Measurements from ENCODE around the gene GTF2H1.
A peak's percentile ranks its signal among the peaks of the same experiment; 100 is the strongest.

Gene GTF2H1

DNA sequence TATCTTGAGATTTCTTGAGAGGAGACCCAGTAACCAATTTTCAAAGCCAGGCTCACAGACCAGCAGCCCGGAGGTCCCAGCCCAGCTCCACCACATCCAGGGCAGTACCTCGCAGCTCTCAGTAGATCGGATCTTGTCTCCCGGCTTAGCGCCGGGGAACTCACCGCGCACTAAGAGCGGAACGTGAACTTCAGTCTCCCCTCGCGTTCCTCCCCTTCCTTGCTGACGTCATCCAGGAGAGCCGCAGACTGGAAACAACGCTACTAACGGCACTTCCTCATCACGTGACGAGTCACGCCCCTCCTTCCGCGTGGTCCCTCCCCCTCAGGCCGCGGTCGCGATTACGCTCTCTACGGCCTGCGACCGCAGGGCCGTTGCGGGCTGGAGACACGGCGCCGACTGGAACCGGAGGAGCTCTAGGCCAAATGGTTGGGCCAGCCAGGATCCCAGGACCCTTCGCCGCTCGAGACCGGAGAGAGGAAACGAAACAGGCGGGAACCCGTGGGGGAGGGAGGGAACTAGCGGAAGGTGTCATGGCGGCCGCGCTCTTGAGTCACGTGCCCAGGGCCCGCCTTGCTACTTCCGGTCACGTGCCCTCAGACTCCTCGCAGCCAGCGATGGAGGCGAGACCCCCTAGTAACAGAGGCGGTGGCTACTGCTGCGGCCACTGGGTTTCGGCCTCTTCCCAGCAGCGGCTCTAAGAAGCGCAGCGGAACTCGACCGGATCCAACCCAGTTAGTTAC, at the start of gene GTF2H1, which contains the start of gene HPS5:
Gene GTF2H1, plus strand, starts transcription at position 599 of the 743 bp plus-strand sequence. CDS start 10,508 bp downstream, outside the sequence.
Gene HPS5, minus strand, starts transcription at position 172 of the 743 bp plus-strand sequence. CDS start 4,282 bp downstream, outside the sequence.
- peak; percentile 91 for DNase-seq (ENCODE audit: low read depth)

DNA sequence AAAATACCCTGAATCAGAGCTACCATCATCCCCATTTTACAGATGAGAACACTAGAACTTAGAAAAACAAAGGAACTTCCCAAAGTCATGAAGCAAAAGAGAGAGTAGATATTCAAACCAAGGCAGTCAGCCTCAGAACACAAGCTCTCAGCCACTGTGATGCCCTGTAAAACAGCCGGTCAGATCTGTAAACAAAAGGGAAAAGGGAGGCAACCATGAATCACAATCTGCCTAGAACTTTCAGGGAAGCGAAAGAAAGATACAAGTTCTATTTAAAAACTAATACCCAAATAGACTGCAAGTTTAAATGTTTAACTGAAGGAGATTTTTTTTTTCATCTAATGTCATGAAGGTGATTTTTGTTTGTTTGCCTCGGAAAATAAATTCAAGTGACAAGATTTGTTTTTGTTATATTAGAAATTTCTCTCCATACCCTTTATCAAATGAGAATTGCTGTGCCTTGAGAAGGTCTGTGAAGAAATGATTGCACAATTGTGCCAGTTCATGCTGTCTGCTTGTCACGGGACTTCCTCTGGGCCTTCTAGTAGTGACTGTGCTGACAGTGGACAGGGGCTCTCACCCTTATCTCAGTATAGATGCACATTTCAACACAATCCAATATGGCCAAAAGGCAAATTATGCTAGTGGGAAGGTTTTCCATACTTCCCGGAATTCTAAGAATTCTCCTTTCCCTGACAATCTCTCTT, 44.6 kb upstream of the GTF2H1 start:
- no peak for DNase-seq (ENCODE audit: low read depth)

DNA sequence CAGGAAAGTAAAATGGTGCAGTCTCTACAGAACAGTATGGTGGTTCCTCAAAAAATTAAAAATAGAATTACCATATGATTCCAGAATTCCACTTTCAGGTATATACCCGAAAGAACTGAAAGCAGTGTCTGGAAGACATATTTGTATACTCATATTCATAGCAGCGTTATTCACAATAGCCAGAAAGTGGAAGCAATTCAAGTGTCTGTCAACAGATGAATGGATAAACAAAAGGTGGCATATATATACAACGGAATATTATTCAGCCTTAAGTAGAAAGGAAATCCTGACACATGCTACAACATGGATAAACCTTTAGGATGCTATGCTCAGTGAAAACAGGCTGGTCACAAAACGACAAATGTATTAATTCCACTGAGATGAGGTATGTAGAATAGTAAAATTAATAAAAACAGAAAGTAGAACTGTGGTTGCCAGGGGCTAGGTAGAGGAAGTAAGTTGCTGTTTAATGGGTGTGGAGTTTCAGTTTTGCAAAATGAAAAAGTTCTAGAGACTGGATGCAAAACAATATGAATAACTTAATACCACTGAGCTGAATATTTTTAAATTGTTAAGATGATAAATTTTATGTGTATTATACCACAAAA, 41.8 kb upstream of the GTF2H1 start:
- no peak for DNase-seq (ENCODE audit: low read depth)

DNA sequence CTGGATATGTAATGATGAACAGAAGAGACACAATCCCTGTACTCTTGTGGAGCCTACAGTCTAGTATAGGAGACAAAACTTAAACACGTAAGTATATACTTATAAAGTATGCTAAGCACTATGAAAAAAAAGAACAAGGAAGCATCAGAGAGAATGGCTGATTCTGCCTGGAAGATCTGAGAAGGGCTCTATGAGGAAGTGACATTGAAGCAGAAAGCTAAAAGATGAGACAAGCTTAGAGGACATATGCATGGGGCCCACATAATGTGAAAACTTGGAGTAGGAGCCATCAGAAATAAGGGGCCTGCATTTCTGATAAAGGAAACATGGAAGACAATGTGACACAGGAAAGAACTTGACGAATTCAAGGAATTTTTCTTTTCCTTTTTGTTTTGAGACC, 39.7 kb upstream of the GTF2H1 start:
- DNase-seq (ENCODE audit: low read depth): no peak

DNA sequence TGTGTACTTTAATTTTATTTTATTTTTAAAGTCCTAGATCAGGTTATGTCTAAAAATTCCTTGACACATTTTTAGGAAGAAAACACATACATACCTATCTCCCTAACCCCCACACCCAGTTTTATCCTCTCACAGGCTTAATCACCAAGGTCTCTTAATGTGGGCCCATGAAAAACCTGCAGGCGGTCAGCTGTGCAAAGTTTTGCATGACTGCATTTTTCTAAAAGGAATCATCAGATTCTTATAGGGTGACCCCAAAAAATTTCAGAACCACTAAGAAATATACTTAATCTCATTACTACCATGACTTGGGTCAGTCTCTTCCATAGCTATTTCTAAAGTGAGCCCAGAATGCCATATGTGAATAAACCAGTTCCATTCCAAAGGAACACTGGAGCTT, 36.5 kb upstream of the GTF2H1 start:
- no peak for DNase-seq (ENCODE audit: low read depth)

DNA sequence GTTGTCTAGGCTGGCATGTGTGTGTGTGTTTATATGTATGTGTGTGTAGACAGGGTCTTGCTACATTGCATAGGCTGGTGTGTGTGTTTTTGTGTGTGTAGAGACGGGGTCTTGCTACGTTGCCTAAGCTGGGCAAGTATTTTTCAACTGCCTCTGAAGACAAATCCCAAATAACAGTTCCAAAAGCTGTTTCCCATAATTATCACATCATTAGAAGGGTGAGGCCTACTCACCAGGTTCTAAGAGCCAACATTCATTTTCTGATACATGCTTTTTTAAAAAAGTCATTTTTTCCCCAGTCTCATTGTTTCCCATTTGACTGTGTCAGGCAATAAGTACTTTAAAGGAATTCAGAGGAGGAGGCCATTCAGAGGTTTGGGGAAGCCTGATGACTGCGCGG, 33.5 kb upstream of the GTF2H1 start:
- DNase-seq (ENCODE audit: low read depth): no peak

DNA sequence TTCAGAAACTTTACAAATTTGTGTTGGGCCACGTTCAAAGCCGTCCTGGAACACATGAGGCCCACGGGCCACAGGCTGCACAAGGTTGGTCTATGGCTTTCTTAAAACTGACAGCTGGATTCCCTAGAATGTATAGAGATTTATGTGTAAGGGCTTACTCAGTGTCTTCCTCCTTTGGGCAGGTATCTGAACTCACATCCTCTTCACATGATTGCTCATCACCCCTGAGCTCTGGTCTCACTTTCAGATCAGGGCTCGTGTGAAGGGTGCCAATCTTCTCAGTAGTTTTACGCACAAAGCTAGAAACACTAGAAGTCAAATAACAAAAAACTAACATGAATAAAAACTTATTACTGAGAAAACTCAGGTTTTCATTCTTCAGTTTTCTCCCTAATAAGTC, 27.5 kb upstream of the GTF2H1 start:
- no peak for DNase-seq (ENCODE audit: low read depth)

DNA sequence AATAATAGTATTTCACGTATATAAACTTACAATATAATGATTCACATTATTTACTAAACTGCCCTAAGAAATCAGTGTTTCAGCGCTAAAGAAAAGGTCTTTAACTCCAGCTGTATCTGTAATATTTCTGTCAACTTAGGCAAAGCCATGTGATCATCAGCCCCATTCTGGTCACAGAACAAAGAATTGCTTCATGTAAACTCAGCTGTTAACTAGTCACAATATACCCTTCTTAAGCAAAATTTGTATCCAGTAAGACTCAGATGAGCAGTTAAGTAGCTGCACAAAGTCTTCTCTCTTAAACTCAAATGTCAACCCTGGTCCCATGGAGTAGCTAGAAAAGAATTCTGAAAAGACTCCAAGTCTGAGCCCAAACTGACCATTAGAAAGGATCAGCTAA, 27.1 kb upstream of the GTF2H1 start:
- no peak for DNase-seq (ENCODE audit: low read depth)

DNA sequence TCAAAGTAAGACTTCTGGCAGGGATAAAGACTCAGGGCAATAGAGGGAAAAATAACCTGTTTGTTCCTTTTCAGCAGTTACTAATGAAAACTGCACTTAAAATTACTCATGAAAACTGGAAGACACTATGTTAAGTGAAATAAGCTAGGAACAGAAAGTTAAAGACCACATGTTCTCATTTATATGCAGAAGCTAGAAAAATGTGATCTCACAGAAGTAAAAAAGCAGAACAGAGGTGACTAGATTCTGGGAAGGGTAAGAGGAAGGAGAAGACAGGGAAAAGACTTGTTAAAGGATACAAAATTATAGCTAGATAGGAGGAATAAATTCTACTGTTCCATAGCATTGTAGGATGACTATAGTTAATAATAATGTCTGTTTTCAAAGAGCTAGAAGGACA, 22.6 kb upstream of the GTF2H1 start:
- no peak for DNase-seq (ENCODE audit: low read depth)

DNA sequence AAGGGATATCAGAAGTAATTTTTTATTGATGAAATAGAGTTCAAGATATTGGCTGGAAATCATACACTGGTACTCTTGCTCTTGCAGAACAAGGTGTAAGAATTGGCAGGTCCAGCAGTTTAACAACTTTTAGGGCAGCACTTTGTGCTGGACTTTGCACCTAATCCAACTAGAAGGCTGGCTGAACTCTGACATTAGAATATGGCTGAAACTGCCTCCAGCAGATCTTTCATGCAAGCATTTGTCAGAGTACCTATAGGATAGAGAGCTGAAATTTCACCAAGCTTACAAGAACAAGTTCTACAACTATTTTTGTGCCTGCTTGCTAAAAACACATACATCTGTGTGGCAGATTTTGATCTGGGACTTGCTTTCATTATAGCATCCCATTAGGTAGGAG, 17.6 kb upstream of the GTF2H1 start:
- no peak for DNase-seq (ENCODE audit: low read depth)

DNA sequence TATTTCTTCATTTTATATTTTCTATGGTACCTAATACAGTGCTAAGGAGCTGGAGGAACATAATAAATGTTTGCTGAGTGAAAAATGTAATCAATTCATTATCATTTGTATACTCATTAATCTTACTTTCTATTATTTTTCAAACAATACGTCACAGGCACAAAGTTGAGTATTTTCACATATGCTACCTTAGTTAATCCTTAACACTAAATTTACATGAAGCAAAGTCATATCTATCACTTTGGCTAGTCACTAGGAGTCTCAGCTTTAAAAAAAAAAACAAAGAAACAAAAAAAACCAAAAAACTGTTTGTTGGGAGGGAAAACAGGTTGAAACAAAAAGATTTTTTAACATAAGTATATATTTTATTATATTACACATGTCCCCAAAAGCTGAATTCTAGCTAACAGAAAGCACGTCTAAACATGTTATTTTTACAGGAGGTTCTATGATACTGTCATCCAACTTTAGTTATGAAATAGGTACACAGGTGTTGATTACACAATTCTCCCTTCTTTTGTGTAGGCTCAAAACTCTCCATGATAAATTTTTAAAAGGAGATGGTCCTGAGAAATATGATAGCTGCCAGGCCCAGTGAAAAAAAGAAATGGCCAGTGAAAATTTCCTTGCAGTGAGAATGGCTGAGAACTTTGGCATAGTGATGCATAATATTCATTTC, 14.8 kb upstream of the GTF2H1 start:
- no peak for DNase-seq (ENCODE audit: low read depth)

DNA sequence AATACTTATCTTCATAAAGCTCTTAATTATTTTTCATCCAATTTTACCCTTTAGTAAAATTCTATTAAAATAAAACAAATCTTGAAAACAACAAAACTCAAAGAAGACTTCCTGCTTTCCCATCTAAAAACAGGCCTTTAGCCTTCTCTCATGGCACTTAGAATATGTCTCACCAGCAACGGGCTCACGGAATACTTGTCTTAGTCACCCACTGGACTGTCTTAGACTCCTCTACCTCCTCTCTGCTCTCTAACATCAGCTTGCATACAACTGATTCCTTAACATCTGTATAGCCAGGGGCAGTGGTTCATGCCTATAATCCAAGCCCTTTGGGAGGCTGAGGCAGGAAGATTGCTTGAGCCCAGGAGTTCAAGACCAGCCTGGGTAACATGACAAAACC, 14.1 kb upstream of the GTF2H1 start:
- no peak for DNase-seq (ENCODE audit: low read depth)

DNA sequence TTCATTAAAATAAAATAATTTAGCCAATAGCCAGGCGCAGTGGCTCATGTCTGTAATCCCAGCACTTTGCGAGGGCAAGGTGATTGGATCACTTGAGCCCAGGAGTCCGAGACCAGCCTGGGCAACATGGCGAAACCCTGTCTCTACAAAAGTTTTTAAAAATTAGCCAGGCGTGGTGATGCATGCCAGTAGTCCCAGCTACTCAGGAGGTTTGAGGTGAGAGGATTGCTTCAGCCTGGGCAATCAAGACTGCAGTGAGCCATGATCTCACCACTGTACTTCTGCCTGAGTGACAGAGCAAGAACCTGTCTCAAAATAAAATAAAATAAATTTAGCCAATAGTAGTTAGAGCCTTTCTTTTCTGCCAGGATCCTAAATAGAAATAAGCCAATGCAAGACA, 12.7 kb upstream of the GTF2H1 start:
- DNase-seq (ENCODE audit: low read depth): no peak

DNA sequence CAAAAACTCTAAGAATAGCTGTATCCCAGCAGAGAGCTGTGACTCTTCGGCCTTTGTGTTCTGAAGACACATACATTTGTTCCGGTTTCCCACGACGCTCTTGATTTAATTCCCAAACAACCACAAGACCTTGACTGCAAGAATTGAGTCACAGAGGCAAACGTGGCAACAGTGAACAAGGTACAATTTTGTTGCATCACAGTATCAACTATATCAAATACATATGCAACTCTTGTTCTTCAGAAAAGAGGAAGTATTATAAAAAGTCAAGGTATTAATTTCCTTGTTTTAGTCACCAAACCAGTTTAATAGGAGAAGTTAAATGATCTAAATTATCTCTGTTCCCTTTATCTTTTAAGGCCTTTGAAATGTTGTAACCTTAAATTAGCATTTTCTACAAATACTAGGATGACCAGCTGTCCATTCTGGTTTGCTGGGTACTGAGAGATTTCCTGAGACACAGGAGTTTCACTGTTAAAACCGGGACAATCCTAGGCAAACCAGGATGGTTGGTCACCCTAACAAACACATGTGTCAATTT, 11.5 kb upstream of the GTF2H1 start:
- DNase-seq (ENCODE audit: low read depth): no peak

DNA sequence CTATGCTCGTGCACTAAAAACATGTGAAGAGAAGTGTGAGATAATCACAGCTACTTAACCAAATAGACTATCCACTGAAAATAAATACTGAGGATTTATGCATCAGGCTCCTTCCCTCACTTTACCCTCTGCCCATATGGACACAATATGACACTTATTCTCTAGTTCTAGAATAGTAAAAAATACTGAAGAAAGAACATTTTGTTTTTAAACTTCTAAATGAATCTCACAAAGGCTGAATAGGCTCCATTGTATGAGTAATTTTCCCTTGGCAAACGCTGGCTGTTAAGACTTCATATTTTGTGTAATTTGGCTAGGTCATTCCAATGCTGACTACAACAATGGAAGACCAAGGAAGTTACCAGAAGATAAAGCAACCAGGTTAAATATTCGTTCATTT, 10.4 kb upstream of the GTF2H1 start:
- no peak for DNase-seq (ENCODE audit: low read depth)

DNA sequence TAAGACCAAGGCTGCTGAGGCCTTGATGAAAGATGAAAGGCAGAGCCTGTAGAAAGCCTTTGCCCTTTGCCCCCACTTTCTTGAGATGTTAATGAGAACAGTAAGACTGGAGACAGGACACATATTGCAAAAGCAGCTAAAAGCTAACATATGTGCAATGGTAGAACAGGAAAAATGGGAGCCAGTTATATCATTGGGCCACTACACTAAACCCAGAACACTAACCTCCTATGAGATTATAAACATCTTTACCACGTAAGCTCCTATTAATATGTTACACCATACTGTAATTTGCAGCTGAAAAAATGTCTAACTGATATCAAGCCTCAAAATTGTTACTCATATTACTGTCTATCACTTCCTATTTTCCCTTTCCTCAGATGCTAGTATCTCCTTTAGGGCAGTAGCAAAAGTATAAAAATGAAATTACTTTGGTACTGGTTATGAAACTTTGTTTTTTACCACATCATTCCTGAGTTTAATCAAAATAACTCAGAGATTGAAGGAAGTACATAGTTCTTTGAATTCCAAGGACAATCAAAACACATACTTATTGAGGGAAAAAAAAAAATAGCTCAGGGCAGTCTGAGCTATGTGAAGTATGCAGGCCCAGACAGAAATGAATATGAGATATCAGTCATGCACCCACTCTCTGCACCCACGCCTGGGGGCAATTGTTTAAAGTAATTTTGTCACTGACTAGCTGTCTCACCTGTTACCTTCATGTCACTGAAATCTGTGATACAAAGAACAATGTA, 9.5 kb upstream of the GTF2H1 start:
- no peak for DNase-seq (ENCODE audit: low read depth)

DNA sequence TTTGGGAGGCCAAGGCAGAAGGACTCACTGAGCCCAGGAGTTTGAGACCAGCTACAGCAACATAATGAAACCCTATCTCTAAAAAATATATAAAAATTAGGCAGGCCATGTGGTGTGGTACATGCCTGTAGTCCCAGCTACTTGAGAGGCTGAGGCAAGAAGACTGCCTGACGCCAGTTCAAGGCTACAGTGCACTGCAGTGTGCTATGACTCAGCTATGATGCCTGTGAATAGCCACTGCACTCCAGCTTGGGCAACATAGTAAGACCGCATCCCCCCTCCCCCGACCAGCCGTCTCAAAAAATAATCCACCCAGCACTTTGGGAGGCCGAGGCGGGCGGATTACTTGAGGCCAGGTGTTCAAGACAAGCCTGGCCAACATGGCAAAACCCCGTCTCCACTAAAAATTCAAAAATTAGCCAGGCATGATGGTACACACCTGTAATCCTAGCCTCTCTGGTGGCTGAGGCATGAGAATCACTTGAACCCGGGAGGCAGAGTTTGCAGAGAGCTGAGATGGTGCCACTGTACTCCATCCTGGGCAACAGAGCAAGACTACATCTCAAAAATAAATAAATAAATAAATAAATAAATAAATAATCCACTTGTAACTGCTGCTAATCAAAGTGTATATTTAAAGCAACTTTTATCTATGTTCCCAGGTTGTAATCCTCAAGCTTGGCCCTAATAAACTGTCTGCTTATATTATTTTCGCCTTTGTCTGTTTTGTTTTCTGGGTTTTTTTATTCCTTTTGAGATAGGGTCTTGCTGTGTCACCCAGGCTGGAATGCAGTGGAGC, 8.2 kb upstream of the GTF2H1 start:
- no peak for DNase-seq (ENCODE audit: low read depth)

DNA sequence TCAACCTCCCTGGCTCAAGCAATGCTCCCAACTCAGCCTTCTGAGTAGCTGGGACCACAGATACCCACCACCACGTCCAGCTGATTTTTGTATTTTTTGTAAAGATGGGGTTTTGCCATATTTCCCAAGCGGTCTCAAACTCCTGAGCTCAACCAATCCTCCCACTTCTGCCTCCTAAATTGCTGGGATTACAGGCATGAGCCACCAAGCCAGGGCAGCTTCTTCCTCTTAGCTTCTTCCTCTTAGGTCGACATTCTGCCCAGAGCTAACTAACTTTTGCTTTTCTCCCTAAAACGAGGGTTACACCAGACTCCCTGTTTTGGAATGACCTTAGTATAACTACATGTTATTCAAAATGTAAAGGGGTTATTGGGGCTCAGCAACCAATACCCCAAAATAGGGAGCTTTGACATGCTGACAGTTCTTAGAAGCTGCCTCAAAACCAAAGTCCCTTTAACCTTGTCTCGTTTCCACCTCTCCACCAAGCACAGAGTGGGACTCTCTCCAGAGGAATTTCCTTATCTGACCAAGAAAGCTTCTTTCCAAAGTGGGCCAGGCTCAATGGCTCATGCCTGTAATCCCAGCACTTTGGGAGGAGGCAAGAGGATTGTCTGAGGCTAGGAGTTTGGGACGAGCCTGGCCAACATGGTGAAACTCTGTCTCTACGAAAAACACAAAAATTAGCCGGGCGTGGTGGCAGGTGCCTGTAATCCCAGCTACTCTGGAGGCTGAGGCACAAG, 7.4 kb upstream of the GTF2H1 start:
- no peak for DNase-seq (ENCODE audit: low read depth)

DNA sequence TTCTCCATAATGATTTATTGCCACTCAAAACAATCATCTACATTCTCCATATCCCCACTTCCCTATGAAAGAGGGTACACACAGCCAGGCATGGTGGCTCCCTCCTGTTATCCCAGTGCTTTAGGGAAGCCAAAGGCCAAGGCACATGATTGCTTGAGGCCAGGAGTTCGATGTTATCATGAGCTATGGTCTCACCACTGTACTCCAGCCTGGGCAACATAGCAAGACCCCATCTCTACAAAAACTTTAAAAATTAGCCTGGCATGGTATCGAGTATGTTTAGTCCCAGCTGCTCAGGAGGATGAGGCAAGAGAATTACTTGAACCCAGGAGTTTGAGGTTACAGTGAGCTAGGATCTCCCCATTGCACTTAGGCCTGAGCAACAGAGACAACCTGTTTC, 6.5 kb upstream of the GTF2H1 start:
- no peak for DNase-seq (ENCODE audit: low read depth)

DNA sequence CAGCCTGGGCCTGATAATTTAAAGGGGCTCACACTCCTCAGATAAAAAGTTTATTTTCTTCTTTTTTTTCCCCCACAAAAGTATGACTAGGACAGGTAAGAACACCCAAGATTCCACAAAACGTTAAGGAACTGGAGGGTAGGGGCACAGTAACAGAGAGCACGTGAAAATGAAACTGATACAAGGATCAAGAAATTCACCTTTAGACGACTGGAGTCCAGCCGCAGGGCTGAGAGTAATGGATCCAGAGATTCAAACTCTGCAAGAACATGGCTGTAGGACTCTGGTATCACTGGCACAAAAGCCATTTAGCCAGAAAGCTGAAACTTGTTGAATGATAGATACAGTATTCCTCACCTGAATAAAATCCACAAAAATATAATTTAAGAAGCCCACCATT, 4.8 kb upstream of the GTF2H1 start:
- no peak for DNase-seq (ENCODE audit: low read depth)
